HCT116 (cell line): ENCODE measurements around the gene CPLX3. TPM values are rescaled to one million over a fixed set of nuclear protein-coding genes. Genes with fewer than 3 reads are reported as not detected.

Experiments used
- ATAC-seq: fragments of 200-7000 bp; cut with Tn5 transposase; 2 replicates; pipeline ENCODE4 v1.9.1; 2020; ENCODE audit warnings: mild to moderate bottlenecking, moderate library complexity
- BruUV-seq: library from RNA; stranded (reverse); fragments of 400-500 nt; replicated peaks from 2 replicates; lab custom pipeline; 2021; lab: Mats Ljungman, UMichigan
- CTCF ChIA-PET: fragments of 300-600 bp; sonication (Branson Sonifier 250); formaldehyde crosslinking; loops from one replicate; lab custom pipeline; 2021; ENCODE audit warnings: antibody characterized with exemption; lab: Charles Lee
- POLR2A ChIA-PET: fragments of 300-600, 350-600 bp; sonication (Branson Sonifier 250); formaldehyde crosslinking; loops from one replicate; lab custom pipeline; 2021; ENCODE audit warnings: antibody characterized with exemption; lab: Charles Lee
- RAD21 ChIA-PET, 2 experiments: fragments of 300-600 bp; sonication (Branson Sonifier 250); formaldehyde crosslinking; loops; one replicate each; lab custom pipeline; 2023; ENCODE audit warnings: low total read pairs in 2 of 2; ENCODE audit not compliant: uncharacterized antibody in 2 of 2, unreplicated experiment in 2 of 2, low non-redundant PET in 1 of 2; lab: Charles Lee
- DNase-seq: peaks from one replicate; pipeline ENCODE4 v3.0.0-alpha.2; 2010; ENCODE audit warnings: low read depth, low spot score
- H2AFZ ChIP-seq: fragments of 200-600 bp; shearing (Covaris generic), sonication (generic); 2 replicates; pipeline ENCODE4 v1.6.1; 2017; ENCODE audit warnings: low read depth, mixed run types, mixed read lengths, antibody characterized with exemption, low read length; ENCODE audit not compliant: poor library complexity, severe bottlenecking
- H3K27ac ChIP-seq: 2 replicates; pipeline ENCODE4 v1.5.1; 2012; ENCODE audit warnings: low read depth, low read length
- H3K27me3 ChIP-seq: fragments of 200-600 bp; sonication (generic); 2 replicates; pipeline ENCODE4 v1.6.1; 2016; ENCODE audit warnings: mixed run types, low read length, mixed read lengths; ENCODE audit not compliant: insufficient read depth
- H3K36me3 ChIP-seq, 2 experiments: fragments of 200-500 bp in 1 of 2; fragments of 200-600 bp in 1 of 2; sonication (Bioruptor generic) in 1 of 2; sonication (generic) in 1 of 2; 2 replicates each; pipeline versions ENCODE4 v1.5.1 to v1.6.1; 2014 to 2016; ENCODE audit warnings: low read length in 2 of 2, inconsistent platforms in 1 of 2, mixed read lengths in 1 of 2, mixed run types in 1 of 2; ENCODE audit not compliant: insufficient read depth in 2 of 2, control insufficient read depth in 1 of 2
- H3K4me1 ChIP-seq, 2 experiments: fragments of 200-600 bp in 1 of 2; sonication (generic) in 1 of 2; 2 replicates each; pipeline versions ENCODE4 v1.5.1 to v1.6.1; 2012 to 2017; ENCODE audit warnings: low read length in 2 of 2, inconsistent platforms in 1 of 2, mild to moderate bottlenecking in 1 of 2, mixed read lengths in 1 of 2, mixed run types in 1 of 2, moderate library complexity in 1 of 2; ENCODE audit not compliant: insufficient read depth in 2 of 2, control insufficient read depth in 1 of 2
- H3K4me2 ChIP-seq: fragments of 200-600 bp; sonication (generic); 2 replicates; pipeline ENCODE4 v1.6.1; 2017; ENCODE audit warnings: mixed run types, low read length, mixed read lengths
- H3K4me3 ChIP-seq, 2 experiments: fragments of 200-600 bp in 1 of 2; sonication (generic) in 1 of 2; replicated peaks in 1 of 2; 2 replicates each; pipeline ENCODE4 v1.5.1; 2011 to 2016; ENCODE audit warnings: low read length in 2 of 2, control low read depth in 1 of 2, low read depth in 1 of 2, mild to moderate bottlenecking in 1 of 2, mixed read lengths in 1 of 2, mixed run types in 1 of 2
- H3K79me2 ChIP-seq: fragments of 200-600 bp; sonication (generic); 2 replicates; pipeline ENCODE4 v1.6.1; 2017; ENCODE audit warnings: mild to moderate bottlenecking, mixed run types, low read length, moderate library complexity, mixed read lengths; ENCODE audit not compliant: insufficient read depth
- H3K9ac ChIP-seq: fragments of 200-600 bp; sonication (generic); 2 replicates; pipeline ENCODE4 v1.6.1; 2016; ENCODE audit warnings: low read length, mixed read lengths
- H3K9me2 ChIP-seq: fragments of 200-600 bp; sonication (generic), shearing (Covaris generic); 2 replicates; pipeline ENCODE4 v1.6.1; 2017; ENCODE audit warnings: mixed run types, mild to moderate bottlenecking, moderate library complexity; ENCODE audit not compliant: insufficient read depth
- H3K9me3 ChIP-seq, 2 experiments: fragments of 200-500 bp in 1 of 2; fragments of 200-600 bp in 1 of 2; sonication (Bioruptor generic) in 1 of 2; sonication (generic) in 1 of 2; 2 replicates each; pipeline ENCODE4 v1.6.1; 2014 to 2017; ENCODE audit warnings: low read length in 2 of 2, mixed read lengths in 2 of 2, inconsistent platforms in 1 of 2, low read depth in 1 of 2, mild to moderate bottlenecking in 1 of 2, mixed run types in 1 of 2, moderate library complexity in 1 of 2; ENCODE audit not compliant: control insufficient read depth in 1 of 2, insufficient read depth in 1 of 2
- H4K20me1 ChIP-seq: fragments of 200-600 bp; sonication (generic), shearing (Covaris generic); 2 replicates; pipeline ENCODE4 v1.6.1; 2017; ENCODE audit warnings: mixed run types, mild to moderate bottlenecking, moderate library complexity; ENCODE audit not compliant: insufficient read depth
- ATF3 ChIP-seq: IDR thresholded peaks from 2 replicates; pipeline ENCODE4 v1.6.1; 2012
- EGR1 ChIP-seq: IDR thresholded peaks from 2 replicates; pipeline ENCODE4 v1.6.1; 2012; ENCODE audit warnings: low read depth
- ELF1 ChIP-seq: IDR thresholded peaks from 2 replicates; pipeline ENCODE4 v1.6.1; 2012; ENCODE audit warnings: low read depth, borderline replicate concordance
- EZH2phosphoT487 ChIP-seq: fragments of 200-600 bp; IDR thresholded peaks from 2 replicates; pipeline ENCODE4 v1.6.1; 2018; ENCODE audit warnings: antibody characterized with exemption, borderline replicate concordance
- POLR2AphosphoS5 ChIP-seq: IDR thresholded peaks from 2 replicates; pipeline ENCODE4 v1.6.1; 2011; ENCODE audit warnings: mild to moderate bottlenecking, low read depth, low read length, moderate library complexity
- SP1 ChIP-seq: IDR thresholded peaks from 2 replicates; pipeline ENCODE4 v1.6.1; 2012; ENCODE audit warnings: low read depth
- SRF ChIP-seq: IDR thresholded peaks from 2 replicates; pipeline ENCODE4 v1.6.1; 2012; ENCODE audit warnings: low read depth
- YY1 ChIP-seq: IDR thresholded peaks from 2 replicates; pipeline ENCODE4 v1.6.1; 2011; ENCODE audit warnings: low read length, low read depth, moderate library complexity, mild to moderate bottlenecking; ENCODE audit not compliant: insufficient replicate concordance; ENCODE audit errors: extremely low read depth
- ZFX ChIP-seq: fragments of 450-650 bp; IDR thresholded peaks from 2 replicates; pipeline ENCODE4 v1.6.1; 2017
- ZNF274 ChIP-seq: fragments of 200-500 bp; sonication (Bioruptor generic); IDR thresholded peaks from 2 replicates; pipeline ENCODE4 v1.6.1; 2014; ENCODE audit warnings: mild to moderate bottlenecking, low read depth, low read length, inconsistent platforms
- intact Hi-C: fragments of 100-400 bp; cut with micrococcal nuclease; formaldehyde crosslinking; loops from 2 replicates; pipeline ENCODE4 v1.10.0; 2022
- total RNA-seq: library from RNA; stranded (reverse); gene quantifications from one replicate; pipeline ENCODE4 v1.2.1, GENCODE V29; 2021; ENCODE audit not compliant: unreplicated experiment
- TF ChIP-seq, protein P1 (sequence below): IDR thresholded peaks from 2 replicates; pipeline ENCODE4 v1.6.1; 2012; ENCODE audit warnings: low read depth

CPLX3 gene
- total RNA-seq, 1 experiment from 2014 or later = not detected

GRCh38 chr15:74868059-74868458 lies 41.6 kb downstream of the CPLX3 start (continued):
- TF ChIP-seq POLR2AphosphoS5 = no peak
- no peak for TF ChIP-seq YY1
- TF ChIP-seq ZFX = no peak
- TF ChIP-seq ATF3 = no peak
- no peak for TF ChIP-seq SP1
- TF ChIP-seq, all 23 proteins: peak for 0

GRCh38 chr15:74869372-74869725 lies 42.9 kb downstream of the CPLX3 start:
- Histone ChIP-seq H3K9me2 (no peaks in the 10 kb centered on the region), H3K4me3 (no peak overlapping the region), H3K9me3 (no peaks in the 10 kb centered on the region), H3K4me1 (peaks cover 15 to 59% of the 10 kb centered on the region in 2 experiments), H2AFZ (no peak overlapping the region), H3K4me2 (no peak overlapping the region), H3K9ac (no peak overlapping the region), H4K20me1 (no peaks in the 10 kb centered on the region), H3K79me2 (peaks cover 78% of the 10 kb centered on the region)
- DNase-seq = no peak
- CTCF ChIA-PET = interaction anchor here (0.8 kb wide), 1 partner anchor 32 kb away, joined by 3 read pairs; no protein-coding TSS in a partner anchor
- POLR2A ChIA-PET = no interaction called here
- no peak for ATAC-seq
- RAD21 ChIA-PET = no interaction called here
- intact Hi-C loops = no loop called here
- no peak for TF ChIP-seq SRF
- no peak for TF ChIP-seq ZNF274
- TF ChIP-seq ELF1 = no peak
- TF ChIP-seq EZH2phosphoT487 = no peak
- TF ChIP-seq, protein P1, sequence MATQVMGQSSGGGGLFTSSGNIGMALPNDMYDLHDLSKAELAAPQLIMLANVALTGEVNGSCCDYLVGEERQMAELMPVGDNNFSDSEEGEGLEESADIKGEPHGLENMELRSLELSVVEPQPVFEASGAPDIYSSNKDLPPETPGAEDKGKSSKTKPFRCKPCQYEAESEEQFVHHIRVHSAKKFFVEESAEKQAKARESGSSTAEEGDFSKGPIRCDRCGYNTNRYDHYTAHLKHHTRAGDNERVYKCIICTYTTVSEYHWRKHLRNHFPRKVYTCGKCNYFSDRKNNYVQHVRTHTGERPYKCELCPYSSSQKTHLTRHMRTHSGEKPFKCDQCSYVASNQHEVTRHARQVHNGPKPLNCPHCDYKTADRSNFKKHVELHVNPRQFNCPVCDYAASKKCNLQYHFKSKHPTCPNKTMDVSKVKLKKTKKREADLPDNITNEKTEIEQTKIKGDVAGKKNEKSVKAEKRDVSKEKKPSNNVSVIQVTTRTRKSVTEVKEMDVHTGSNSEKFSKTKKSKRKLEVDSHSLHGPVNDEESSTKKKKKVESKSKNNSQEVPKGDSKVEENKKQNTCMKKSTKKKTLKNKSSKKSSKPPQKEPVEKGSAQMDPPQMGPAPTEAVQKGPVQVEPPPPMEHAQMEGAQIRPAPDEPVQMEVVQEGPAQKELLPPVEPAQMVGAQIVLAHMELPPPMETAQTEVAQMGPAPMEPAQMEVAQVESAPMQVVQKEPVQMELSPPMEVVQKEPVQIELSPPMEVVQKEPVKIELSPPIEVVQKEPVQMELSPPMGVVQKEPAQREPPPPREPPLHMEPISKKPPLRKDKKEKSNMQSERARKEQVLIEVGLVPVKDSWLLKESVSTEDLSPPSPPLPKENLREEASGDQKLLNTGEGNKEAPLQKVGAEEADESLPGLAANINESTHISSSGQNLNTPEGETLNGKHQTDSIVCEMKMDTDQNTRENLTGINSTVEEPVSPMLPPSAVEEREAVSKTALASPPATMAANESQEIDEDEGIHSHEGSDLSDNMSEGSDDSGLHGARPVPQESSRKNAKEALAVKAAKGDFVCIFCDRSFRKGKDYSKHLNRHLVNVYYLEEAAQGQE = no peak
- TF ChIP-seq ZFX = no peak
- no peak for TF ChIP-seq POLR2AphosphoS5
- no peak for TF ChIP-seq EGR1
- TF ChIP-seq, all 23 proteins: peak for 0
- no TSS peak for BruUV-seq
- H3K27ac ChIP-seq = no peak overlapping the region
- H3K36me3 ChIP-seq = peaks cover 0 to 8% of the 10 kb centered on the region in 2 experiments; a peak in 1 of 4 replicates
- no peaks in the 10 kb centered on the region for H3K27me3 ChIP-seq
